HepG2 (cell line): ENCODE results near the gene CUEDC2. TPM values are rescaled to one million over a fixed set of nuclear protein-coding genes. Genes with fewer than 3 reads are reported as not detected.

Source experiments
- CBX5 ChIP-seq: sonication (generic); formaldehyde crosslinking; IDR thresholded peaks from 2 replicates; pipeline ENCODE4 v1.4.0; 2020; ENCODE audit warnings: missing genetic modification reagents, borderline replicate concordance
- HOXA7 ChIP-seq: sonication (generic); formaldehyde crosslinking; IDR thresholded peaks from 2 replicates; pipeline ENCODE4 v1.8.1; 2022; ENCODE audit warnings: mild to moderate bottlenecking, missing genetic modification reagents, moderate library complexity
- HOXD1 ChIP-seq: sonication (generic); formaldehyde crosslinking; IDR thresholded peaks from 2 replicates; pipeline ENCODE4 v1.5.0; 2020; ENCODE audit warnings: missing genetic modification reagents
- JUN ChIP-seq: sonication (generic); formaldehyde crosslinking; IDR thresholded peaks from 2 replicates; pipeline ENCODE4 v1.4.0; 2020; ENCODE audit warnings: mild to moderate bottlenecking, missing genetic modification reagents
- KDM5B ChIP-seq: sonication (generic); formaldehyde crosslinking; IDR thresholded peaks from 2 replicates; pipeline ENCODE4 v1.4.0; 2020; ENCODE audit warnings: missing genetic modification reagents, mild to moderate bottlenecking, borderline replicate concordance
- PCBP1 ChIP-seq: fragments of 200-400 bp; formaldehyde crosslinking; IDR thresholded peaks from 2 replicates; pipeline ENCODE4 v1.6.1; 2017; ENCODE audit warnings: mild to moderate bottlenecking, low read depth, low read length, borderline replicate concordance
- RAD51 ChIP-seq: fragments of 450-650 bp; IDR thresholded peaks from 2 replicates; pipeline ENCODE4 v1.6.1; 2016; ENCODE audit warnings: borderline replicate concordance
- RORA ChIP-seq: sonication (generic); formaldehyde crosslinking; IDR thresholded peaks from 2 replicates; pipeline ENCODE4 v1.5.0; 2020; ENCODE audit warnings: mild to moderate bottlenecking, missing genetic modification reagents, moderate library complexity
- RXRA ChIP-seq: sonication (generic); formaldehyde crosslinking; IDR thresholded peaks from 2 replicates; pipeline ENCODE4 v1.5.1; 2020; ENCODE audit warnings: missing genetic modification reagents
- ZBTB1 ChIP-seq: sonication (generic); formaldehyde crosslinking; IDR thresholded peaks from 2 replicates; pipeline ENCODE4 v1.4.0; 2020; ENCODE audit warnings: missing genetic modification reagents, borderline replicate concordance
- ZFP41 ChIP-seq: sonication (generic); formaldehyde crosslinking; IDR thresholded peaks from 2 replicates; pipeline ENCODE4 v1.4.0; 2020; ENCODE audit warnings: mild to moderate bottlenecking, missing genetic modification reagents, borderline replicate concordance
- ZNF333 ChIP-seq: sonication (generic); formaldehyde crosslinking; IDR thresholded peaks from 2 replicates; pipeline ENCODE4 v1.4.0; 2020; ENCODE audit warnings: mild to moderate bottlenecking, missing genetic modification reagents, borderline replicate concordance
- ZNF34 ChIP-seq: sonication (generic); formaldehyde crosslinking; IDR thresholded peaks from 2 replicates; pipeline ENCODE4 v1.4.0; 2020; ENCODE audit warnings: mild to moderate bottlenecking, missing genetic modification reagents, borderline replicate concordance
- ZNF382 ChIP-seq: sonication (generic); formaldehyde crosslinking; IDR thresholded peaks from 2 replicates; pipeline ENCODE4 v1.5.0; 2020; ENCODE audit warnings: missing genetic modification reagents, mild to moderate bottlenecking, borderline replicate concordance
- ZNF468 ChIP-seq: sonication (generic); formaldehyde crosslinking; IDR thresholded peaks from 2 replicates; pipeline ENCODE4 v1.8.0; 2022; ENCODE audit warnings: mild to moderate bottlenecking, moderate library complexity, missing genetic modification reagents
- ZNF563 ChIP-seq: sonication (generic); formaldehyde crosslinking; IDR thresholded peaks from 2 replicates; pipeline ENCODE4 v1.8.0; 2022; ENCODE audit warnings: mild to moderate bottlenecking, moderate library complexity, missing genetic modification reagents
- ZNF567 ChIP-seq: sonication (generic); formaldehyde crosslinking; IDR thresholded peaks from 2 replicates; pipeline ENCODE4 v1.8.1; 2023; ENCODE audit warnings: mild to moderate bottlenecking, missing genetic modification reagents, borderline replicate concordance
- polyA plus RNA-seq, 8 experiments: library from polyadenylated mRNA; depleted of rRNA in 3 of 8; stranded (reverse) in 7 of 8; unstranded in 1 of 8; fragments of >200 nt; fragmentation: Illumina TruSeq in 4 of 8; extraction: Trizol in 4 of 8; gene quantifications; 2 replicates each; pipeline versions ENCODE4 v1.2.1 to v1.2.3, GENCODE V29; 2011 to 2016; ENCODE audit warnings: low read depth in 4 of 8, missing spikeins in 1 of 8, mixed read lengths in 1 of 8; ENCODE audit not compliant: insufficient read depth in 1 of 8
- total RNA-seq, 5 experiments: library from RNA; depleted of rRNA; stranded (reverse); fragments of >200 nt; fragmentation: Illumina TruSeq; extraction: Trizol; gene quantifications; 2 replicates each; pipeline ENCODE4 v1.2.3, GENCODE V29; 2016; ENCODE audit warnings: low read depth in 1 of 5
- TF ChIP-seq, protein P1 (sequence below): sonication (generic); formaldehyde crosslinking; IDR thresholded peaks from 2 replicates; pipeline ENCODE4 v1.4.0; 2020; ENCODE audit warnings: missing genetic modification reagents, low read depth, mild to moderate bottlenecking, borderline replicate concordance
- TF ChIP-seq, protein P2 (sequence below): fragments of 450-650 bp; IDR thresholded peaks from 2 replicates; pipeline ENCODE4 v1.6.1; 2017; ENCODE audit warnings: mild to moderate bottlenecking
- TF ChIP-seq, protein P3 (sequence below): sonication (generic); formaldehyde crosslinking; IDR thresholded peaks from 2 replicates; pipeline ENCODE4 v1.5.1; 2020; ENCODE audit warnings: mild to moderate bottlenecking, missing genetic modification reagents

The CUEDC2 gene
- total and polyA plus RNA-seq, 2 of the 13 experiments (the other 11 are each of a cell fraction or from before 2014, with no cell fraction given), result 13.1 to 18.4 TPM

DNA sequence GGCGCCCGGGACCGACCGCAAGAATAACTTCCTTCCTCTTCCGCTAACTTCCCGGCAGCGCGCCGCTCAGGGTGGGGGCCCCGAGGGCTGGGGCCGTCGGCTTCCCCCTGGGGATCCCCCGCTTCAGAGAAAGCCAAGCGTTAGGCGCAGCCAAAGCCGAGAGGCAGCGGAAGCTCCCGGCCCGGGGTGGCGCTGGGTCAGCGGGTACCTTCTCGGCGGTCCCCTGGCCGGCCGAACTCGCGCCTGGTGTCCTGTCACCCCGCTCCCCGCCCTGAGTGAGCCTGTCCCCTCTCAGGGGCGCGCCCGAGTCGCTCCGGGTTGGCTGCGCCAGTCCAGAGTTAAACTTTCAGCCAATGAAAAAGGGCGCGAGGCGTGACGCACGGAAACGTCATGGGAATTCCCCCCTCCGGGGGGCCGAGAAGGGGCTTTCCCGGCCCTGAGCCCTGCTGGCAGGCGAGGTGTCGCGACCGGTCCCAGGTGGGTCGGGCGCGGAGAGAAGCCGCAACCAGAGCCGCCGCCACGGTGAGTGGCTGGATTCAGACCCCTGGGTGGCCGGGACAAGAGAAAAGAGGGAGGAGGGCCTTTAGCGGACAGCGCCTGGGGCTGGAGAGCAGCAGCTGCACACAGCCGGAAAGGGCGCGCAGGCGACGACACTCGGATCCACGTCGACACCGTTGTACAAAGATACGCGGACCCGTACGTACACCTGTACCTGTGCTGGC lies 38.1 kb downstream of the CUEDC2 start (continued):
- no peak for TF ChIP-seq JUN (CRISPR knock-in tag)
- no peak for TF ChIP-seq PCBP1
- TF ChIP-seq ZNF563 (CRISPR knock-in tag), result peak; percentile 56; the same call in 1 of the 2 replicates
- TF ChIP-seq, protein P1, sequence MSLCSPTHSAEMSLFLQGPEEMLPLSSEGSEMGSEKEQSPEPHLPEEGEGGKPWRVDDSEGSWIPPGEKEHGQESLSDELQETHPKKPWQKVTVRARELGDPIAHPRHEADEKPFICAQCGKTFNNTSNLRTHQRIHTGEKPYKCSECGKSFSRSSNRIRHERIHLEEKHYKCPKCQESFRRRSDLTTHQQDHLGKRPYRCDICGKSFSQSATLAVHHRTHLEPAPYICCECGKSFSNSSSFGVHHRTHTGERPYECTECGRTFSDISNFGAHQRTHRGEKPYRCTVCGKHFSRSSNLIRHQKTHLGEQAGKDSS (CRISPR knock-in tag), result no peak
- no peak for TF ChIP-seq ZNF333 (CRISPR knock-in tag)
- peak; percentile 60; the same call in 1 of the 2 replicates for TF ChIP-seq ZNF567 (CRISPR knock-in tag)
- TF ChIP-seq ZNF34 (CRISPR knock-in tag), result no peak
- peak; percentile 62 for TF ChIP-seq RXRA (CRISPR knock-in tag)
- no peak for TF ChIP-seq HOXA7 (CRISPR knock-in tag)
- TF ChIP-seq ZBTB1 (CRISPR knock-in tag), result no peak
- peak; percentile 82 for TF ChIP-seq HOXD1 (CRISPR knock-in tag)
- no peak for TF ChIP-seq CBX5 (CRISPR knock-in tag)
- TF ChIP-seq, protein P2, sequence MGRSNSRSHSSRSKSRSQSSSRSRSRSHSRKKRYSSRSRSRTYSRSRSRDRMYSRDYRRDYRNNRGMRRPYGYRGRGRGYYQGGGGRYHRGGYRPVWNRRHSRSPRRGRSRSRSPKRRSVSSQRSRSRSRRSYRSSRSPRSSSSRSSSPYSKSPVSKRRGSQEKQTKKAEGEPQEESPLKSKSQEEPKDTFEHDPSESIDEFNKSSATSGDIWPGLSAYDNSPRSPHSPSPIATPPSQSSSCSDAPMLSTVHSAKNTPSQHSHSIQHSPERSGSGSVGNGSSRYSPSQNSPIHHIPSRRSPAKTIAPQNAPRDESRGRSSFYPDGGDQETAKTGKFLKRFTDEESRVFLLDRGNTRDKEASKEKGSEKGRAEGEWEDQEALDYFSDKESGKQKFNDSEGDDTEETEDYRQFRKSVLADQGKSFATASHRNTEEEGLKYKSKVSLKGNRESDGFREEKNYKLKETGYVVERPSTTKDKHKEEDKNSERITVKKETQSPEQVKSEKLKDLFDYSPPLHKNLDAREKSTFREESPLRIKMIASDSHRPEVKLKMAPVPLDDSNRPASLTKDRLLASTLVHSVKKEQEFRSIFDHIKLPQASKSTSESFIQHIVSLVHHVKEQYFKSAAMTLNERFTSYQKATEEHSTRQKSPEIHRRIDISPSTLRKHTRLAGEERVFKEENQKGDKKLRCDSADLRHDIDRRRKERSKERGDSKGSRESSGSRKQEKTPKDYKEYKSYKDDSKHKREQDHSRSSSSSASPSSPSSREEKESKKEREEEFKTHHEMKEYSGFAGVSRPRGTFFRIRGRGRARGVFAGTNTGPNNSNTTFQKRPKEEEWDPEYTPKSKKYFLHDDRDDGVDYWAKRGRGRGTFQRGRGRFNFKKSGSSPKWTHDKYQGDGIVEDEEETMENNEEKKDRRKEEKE, result no peak
- TF ChIP-seq RAD51, result no peak
- no peak for TF ChIP-seq ZNF468 (CRISPR knock-in tag)
- no peak for TF ChIP-seq ZNF382 (CRISPR knock-in tag)
- no peak for TF ChIP-seq ZFP41 (CRISPR knock-in tag)
- TF ChIP-seq RORA, result no peak; the same call in 1 of the 2 replicates
- TF ChIP-seq KDM5B (CRISPR knock-in tag), result peak; percentile 64
- TF ChIP-seq, protein P3, sequence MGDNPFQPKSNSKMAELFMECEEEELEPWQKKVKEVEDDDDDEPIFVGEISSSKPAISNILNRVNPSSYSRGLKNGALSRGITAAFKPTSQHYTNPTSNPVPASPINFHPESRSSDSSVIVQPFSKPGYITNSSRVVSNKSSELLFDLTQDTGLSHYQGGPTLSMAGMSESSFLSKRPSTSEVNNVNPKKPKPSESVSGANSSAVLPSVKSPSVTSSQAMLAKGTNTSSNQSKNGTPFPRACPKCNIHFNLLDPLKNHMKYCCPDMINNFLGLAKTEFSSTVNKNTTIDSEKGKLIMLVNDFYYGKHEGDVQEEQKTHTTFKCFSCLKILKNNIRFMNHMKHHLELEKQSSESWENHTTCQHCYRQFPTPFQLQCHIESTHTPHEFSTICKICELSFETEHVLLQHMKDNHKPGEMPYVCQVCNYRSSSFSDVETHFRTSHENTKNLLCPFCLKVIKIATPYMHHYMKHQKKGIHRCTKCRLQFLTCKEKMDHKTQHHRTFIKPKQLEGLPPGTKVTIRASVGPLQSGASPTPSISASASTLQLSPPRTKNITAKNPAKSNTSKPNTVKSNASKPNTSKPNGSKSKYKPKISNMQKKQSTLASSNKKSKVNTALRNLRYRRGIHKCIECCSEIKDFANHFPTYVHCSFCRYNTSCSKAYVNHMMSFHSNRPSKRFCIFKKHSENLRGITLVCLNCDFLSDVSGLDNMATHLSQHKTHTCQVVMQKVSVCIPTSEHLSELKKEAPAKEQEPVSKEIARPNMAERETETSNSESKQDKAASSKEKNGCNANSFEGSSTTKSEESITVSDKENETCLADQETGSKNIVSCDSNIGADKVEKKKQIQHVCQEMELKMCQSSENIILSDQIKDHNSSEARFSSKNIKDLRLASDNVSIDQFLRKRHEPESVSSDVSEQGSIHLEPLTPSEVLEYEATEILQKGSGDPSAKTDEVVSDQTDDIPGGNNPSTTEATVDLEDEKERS (CRISPR knock-in tag), result peak; percentile 34; the same call in 1 of the 2 replicates
